ENCODE measurements around the gene KCP.

The KCP gene

DNA sequence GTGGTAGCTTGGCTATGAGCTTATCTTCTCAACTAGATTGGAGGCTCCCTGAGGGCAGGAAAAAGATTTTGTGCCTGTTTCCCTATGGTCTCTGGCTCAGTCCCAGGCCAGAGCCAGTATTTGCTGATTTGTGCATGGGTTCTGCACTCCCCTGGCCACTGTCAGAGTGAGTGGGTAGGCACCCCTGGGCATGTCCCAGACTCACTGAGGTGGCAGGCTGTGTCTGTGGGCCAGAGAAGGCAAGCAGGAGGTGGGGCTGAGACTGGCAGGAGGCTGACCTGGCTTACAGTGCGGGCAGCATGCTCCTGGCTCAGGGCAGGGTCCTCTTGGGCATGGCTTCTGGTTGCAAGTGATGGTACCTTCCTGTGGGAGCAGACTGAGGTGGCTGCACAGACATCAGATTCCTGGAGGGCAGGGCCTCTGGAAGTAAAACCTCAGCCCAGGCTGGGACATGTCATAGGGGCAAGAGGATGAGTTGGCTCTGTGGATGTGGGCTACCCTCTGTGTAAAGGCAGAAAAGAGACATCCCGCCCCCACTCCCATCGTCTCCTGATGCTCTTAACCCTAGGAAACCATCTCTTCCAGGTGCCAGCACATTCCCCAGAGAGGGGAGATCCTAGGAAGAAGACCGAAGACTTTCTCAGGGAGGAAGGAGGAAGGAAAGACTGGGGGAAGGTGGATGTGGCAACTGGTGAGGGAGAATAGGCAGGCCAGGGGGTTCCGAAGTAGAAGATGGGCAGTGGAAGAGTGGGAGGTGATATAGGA lies 4.3 kb downstream of the KCP start:
- H3K27me3 ChIP-seq (replicated peaks), result peaks cover 7% of the 10 kb centered on the region
- TF ChIP-seq, protein P1, sequence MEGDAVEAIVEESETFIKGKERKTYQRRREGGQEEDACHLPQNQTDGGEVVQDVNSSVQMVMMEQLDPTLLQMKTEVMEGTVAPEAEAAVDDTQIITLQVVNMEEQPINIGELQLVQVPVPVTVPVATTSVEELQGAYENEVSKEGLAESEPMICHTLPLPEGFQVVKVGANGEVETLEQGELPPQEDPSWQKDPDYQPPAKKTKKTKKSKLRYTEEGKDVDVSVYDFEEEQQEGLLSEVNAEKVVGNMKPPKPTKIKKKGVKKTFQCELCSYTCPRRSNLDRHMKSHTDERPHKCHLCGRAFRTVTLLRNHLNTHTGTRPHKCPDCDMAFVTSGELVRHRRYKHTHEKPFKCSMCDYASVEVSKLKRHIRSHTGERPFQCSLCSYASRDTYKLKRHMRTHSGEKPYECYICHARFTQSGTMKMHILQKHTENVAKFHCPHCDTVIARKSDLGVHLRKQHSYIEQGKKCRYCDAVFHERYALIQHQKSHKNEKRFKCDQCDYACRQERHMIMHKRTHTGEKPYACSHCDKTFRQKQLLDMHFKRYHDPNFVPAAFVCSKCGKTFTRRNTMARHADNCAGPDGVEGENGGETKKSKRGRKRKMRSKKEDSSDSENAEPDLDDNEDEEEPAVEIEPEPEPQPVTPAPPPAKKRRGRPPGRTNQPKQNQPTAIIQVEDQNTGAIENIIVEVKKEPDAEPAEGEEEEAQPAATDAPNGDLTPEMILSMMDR (IDR thresholded peaks at IDR 0.05; ENCODE audit: low read depth, low read length, missing control alignments), result no peak
- in situ Hi-C loops (cut with HindIII; ENCODE audit: low pct_ligation_motif_present, low sequenced_read_pairs), result loop anchor here (25.0 kb wide), 1 partner anchor 181 kb away; no protein-coding TSS in a partner anchor
- no peak overlapping the region for H3K4me3 ChIP-seq (ENCODE audit: low read depth, low read length)
- H3K27ac ChIP-seq, result no peak overlapping the region
- no peaks in the 10 kb centered on the region for H3K36me3 ChIP-seq (replicated peaks)
- DNase-seq, result no peak

DNA sequence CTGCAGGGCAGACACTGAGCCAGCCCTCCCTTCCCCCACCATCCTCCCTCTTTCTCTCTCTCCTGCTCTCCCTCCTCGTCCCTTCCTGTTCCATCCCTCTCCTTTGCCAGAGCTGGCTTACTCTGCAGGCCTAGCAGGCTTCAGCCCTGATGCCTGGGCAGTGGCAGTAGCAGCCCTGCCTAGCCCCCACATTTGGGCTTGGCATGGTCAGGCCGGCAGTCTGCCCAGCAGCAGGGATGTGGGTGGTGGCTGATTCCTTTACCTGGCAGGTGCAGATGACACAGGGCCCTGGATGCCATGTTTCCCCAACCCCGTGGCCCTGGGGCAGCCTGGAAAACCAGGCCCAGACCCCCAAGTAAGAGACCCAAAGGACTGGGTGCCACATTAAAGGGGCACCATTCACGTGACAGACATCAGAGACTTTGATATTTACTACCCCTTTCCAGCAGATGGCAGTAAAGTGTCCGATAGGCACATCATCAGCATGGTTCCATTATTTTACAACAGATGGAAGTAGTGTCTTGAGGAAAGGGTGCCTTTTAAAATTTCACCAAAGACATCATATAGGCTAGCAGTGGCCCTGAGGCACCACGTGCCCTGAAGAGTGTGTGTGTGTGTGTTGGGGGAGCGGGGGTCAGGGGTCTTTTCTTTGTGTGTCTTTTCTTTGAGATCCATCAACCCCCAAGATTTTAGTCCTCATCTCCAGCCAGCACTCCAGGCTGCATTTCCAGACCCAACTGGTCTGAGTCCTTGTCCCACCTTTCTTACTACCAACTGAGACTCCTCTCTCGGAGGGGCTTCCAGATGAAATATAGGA lies 5.9 kb downstream of the KCP start:
- no peak overlapping the region for H3K27ac ChIP-seq
- in situ Hi-C loops (cut with HindIII; ENCODE audit: low pct_ligation_motif_present, low sequenced_read_pairs), result loop anchor here (25.0 kb wide), 1 partner anchor 183 kb away; no protein-coding TSS in a partner anchor
- H3K27me3 ChIP-seq (replicated peaks), result peaks cover under 1% of the 10 kb centered on the region
- TF ChIP-seq, protein P1 (IDR thresholded peaks at IDR 0.05; ENCODE audit: low read depth, low read length, missing control alignments), result peak; percentile 67
- H3K4me3 ChIP-seq (ENCODE audit: low read depth, low read length), result no peak overlapping the region
- peak; percentile 40 for DNase-seq
- H3K36me3 ChIP-seq (replicated peaks), result no peaks in the 10 kb centered on the region

- H3K4me3 ChIP-seq (ENCODE audit: low read depth, low read length), result no peak overlapping the region
- TF ChIP-seq, protein P1 (IDR thresholded peaks at IDR 0.05; ENCODE audit: low read depth, low read length, missing control alignments), result no peak
- no peak for DNase-seq
- H3K36me3 ChIP-seq (replicated peaks), result no peaks in the 10 kb centered on the region
- H3K27me3 ChIP-seq (replicated peaks), result no peaks in the 10 kb centered on the region
- no peak overlapping the region for H3K27ac ChIP-seq
- in situ Hi-C loops (cut with HindIII; ENCODE audit: low pct_ligation_motif_present, low sequenced_read_pairs), result loop anchor here (25.0 kb wide), 1 partner anchor 184 kb away; no protein-coding TSS in a partner anchor
Observed at GRCh38 chr7:128903621-128904361, 6.7 kb downstream of the KCP start.

- H3K27ac ChIP-seq, result no peak overlapping the region
- H3K4me3 ChIP-seq (ENCODE audit: low read depth, low read length), result no peak overlapping the region
- H3K27me3 ChIP-seq (replicated peaks), result no peaks in the 10 kb centered on the region
- in situ Hi-C loops (cut with HindIII; ENCODE audit: low pct_ligation_motif_present, low sequenced_read_pairs), result loop anchor here (25.0 kb wide), 1 partner anchor 184 kb away; no protein-coding TSS in a partner anchor
- TF ChIP-seq, protein P1 (IDR thresholded peaks at IDR 0.05; ENCODE audit: low read depth, low read length, missing control alignments), result no peak
- peak; percentile 6 for DNase-seq
- H3K36me3 ChIP-seq (replicated peaks), result no peaks in the 10 kb centered on the region
Observed at GRCh38 chr7:128902761-128903585, 7.5 kb downstream of the KCP start.

DNA sequence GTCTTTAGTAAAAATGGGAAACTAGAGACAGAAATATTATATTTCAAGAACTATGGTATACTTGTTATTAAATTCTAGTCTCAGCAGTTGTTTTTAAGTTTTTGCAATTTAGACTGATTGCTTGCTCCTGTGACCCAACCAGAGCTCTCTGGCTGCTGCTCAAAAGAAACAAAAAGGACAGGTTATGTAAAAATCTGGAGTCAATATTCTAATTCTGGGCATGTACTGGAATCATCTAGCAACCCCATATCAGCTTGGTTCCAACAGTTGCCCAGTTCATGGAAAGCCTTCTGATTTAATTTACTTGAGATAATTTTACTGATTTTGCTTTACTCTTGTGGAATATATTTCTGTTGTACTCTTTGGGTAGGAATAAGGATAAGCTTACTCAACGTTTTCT lies 10.3 kb downstream of the KCP start:
- no peaks in the 10 kb centered on the region for H3K36me3 ChIP-seq (replicated peaks)
- H3K27me3 ChIP-seq (replicated peaks), result no peaks in the 10 kb centered on the region
- TF ChIP-seq, protein P1 (IDR thresholded peaks at IDR 0.05; ENCODE audit: low read depth, low read length, missing control alignments), result no peak
- no peak for DNase-seq
- in situ Hi-C loops (cut with HindIII; ENCODE audit: low pct_ligation_motif_present, low sequenced_read_pairs), result loop anchor here (25.0 kb wide), 1 partner anchor 187 kb away; no protein-coding TSS in a partner anchor
- no peak overlapping the region for H3K4me3 ChIP-seq (ENCODE audit: low read depth, low read length)
- H3K27ac ChIP-seq, result no peak overlapping the region
